K562 (cell line): ENCODE results near the gene AACS.

Experiments used
- BRCA1 ChIP-seq, 2 experiments: fragments of 450-650 bp in 1 of 2; sonication (generic) in 1 of 2; formaldehyde crosslinking in 1 of 2; IDR thresholded peaks; 2 replicates each; pipeline versions ENCODE4 v1.5.0 to v1.6.1; 2017 to 2020; ENCODE audit warnings: mild to moderate bottlenecking in 1 of 2, missing genetic modification reagents in 1 of 2
- GATA2 ChIP-seq: sonication (generic); formaldehyde crosslinking; IDR thresholded peaks from 2 replicates; pipeline ENCODE4 v1.4.0; 2020; ENCODE audit warnings: mild to moderate bottlenecking, missing genetic modification reagents
- GTF2E2 ChIP-seq: fragments of 200-800 bp; sonication (Bioruptor generic); IDR thresholded peaks from 2 replicates; pipeline ENCODE4 v1.6.1; 2016; ENCODE audit warnings: missing genetic modification characterization, missing compliant biosample characterization
- KDM5B ChIP-seq: fragments of 200-600 bp; sonication (generic); IDR thresholded peaks from 2 replicates; pipeline ENCODE4 v1.6.1; 2012; ENCODE audit warnings: low read depth, mild to moderate bottlenecking, moderate library complexity, low read length, control low read depth, inconsistent platforms; ENCODE audit not compliant: insufficient replicate concordance
- POLR2AphosphoS5 ChIP-seq: IDR thresholded peaks from 2 replicates; pipeline ENCODE4 v1.6.1; 2011; ENCODE audit warnings: mild to moderate bottlenecking, low read depth, low read length, moderate library complexity; ENCODE audit not compliant: control insufficient read depth, insufficient read depth
- RBM34 ChIP-seq: fragments of 200-400 bp; formaldehyde crosslinking; IDR thresholded peaks from 2 replicates; pipeline ENCODE4 v1.6.1; 2018; ENCODE audit warnings: low read length, borderline replicate concordance; ENCODE audit not compliant: insufficient read depth
- REST ChIP-seq, 2 experiments: fragments of 450-650 bp; formaldehyde crosslinking in 1 of 2; IDR thresholded peaks; 2 replicates each; pipeline versions ENCODE4 v1.4.0 to v1.6.1; 2014 to 2020; ENCODE audit warnings: mild to moderate bottlenecking in 2 of 2, borderline replicate concordance in 1 of 2, low read depth in 1 of 2
- RNF2 ChIP-seq: sonication (generic); IDR thresholded peaks from 2 replicates; pipeline ENCODE4 v1.6.1; 2016
- SMC3 ChIP-seq: conservative IDR thresholded peaks from 2 replicates; pipeline ENCODE4 v1.6.1; 2011; ENCODE audit warnings: low read depth, low read length, improper control_type of control experiment; ENCODE audit not compliant: insufficient read depth
- TARDBP ChIP-seq: fragments of 450-650 bp; IDR thresholded peaks from 2 replicates; pipeline ENCODE4 v1.6.1; 2016
- XRCC3 ChIP-seq: fragments of 450-650 bp; IDR thresholded peaks from 2 replicates; pipeline ENCODE4 v1.6.1; 2017; ENCODE audit warnings: mild to moderate bottlenecking, moderate library complexity
- ZNF12 ChIP-seq: sonication (generic); formaldehyde crosslinking; IDR thresholded peaks from 2 replicates; pipeline ENCODE4 v1.4.0; 2020; ENCODE audit warnings: mild to moderate bottlenecking, missing genetic modification reagents
- TF ChIP-seq, protein P1 (sequence below): fragments of 450-650 bp; IDR thresholded peaks from 2 replicates; pipeline ENCODE4 v1.6.1; 2014; ENCODE audit warnings: low read depth, mild to moderate bottlenecking, moderate library complexity, borderline replicate concordance

DNA sequence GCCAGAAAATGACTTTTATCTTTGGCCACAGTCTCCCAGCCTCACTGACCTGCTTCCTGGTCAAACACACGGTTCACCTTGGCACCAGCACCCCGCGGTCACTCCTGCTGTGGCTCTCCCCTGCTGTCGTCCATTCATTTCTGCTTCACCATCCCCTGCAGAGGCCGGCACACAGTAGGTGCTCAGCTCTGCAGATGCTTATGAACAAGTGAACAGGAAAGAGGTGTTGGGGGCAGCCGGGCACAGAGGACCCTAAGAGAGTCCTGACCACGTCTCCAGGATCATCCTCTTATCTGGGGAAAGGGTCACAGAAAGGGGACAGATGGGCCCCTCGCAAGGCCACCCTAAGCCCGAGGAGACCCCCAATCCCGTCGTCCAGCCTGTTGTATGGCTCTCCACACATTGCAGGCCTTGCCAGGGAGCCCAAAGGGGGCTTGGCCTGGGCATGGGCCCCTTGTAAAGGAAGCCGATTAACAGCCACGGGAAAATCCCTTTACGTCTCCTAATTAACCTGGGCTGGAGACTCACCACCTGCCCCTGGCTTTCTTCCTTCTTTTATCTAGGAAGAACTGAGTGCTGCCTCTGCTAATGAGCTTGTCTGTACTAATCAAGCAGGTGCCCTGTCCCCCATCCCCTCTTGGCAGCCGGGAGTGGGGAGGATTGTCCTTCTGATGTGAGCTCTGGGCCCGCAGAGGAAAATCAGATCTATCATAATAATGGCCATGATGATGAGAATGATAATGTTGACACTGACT, 119.2 kb downstream of the AACS start:
- TF ChIP-seq, protein P1, sequence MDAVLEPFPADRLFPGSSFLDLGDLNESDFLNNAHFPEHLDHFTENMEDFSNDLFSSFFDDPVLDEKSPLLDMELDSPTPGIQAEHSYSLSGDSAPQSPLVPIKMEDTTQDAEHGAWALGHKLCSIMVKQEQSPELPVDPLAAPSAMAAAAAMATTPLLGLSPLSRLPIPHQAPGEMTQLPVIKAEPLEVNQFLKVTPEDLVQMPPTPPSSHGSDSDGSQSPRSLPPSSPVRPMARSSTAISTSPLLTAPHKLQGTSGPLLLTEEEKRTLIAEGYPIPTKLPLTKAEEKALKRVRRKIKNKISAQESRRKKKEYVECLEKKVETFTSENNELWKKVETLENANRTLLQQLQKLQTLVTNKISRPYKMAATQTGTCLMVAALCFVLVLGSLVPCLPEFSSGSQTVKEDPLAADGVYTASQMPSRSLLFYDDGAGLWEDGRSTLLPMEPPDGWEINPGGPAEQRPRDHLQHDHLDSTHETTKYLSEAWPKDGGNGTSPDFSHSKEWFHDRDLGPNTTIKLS: no peak
- no peak for TF ChIP-seq RBM34
- TF ChIP-seq ZNF12 (CRISPR knock-in tag): no peak
- no peak for TF ChIP-seq SMC3
- TF ChIP-seq RNF2: no peak
- no peak for TF ChIP-seq GATA2 (CRISPR knock-in tag)
- TF ChIP-seq XRCC3: no peak
- no peak for TF ChIP-seq GTF2E2
- TF ChIP-seq POLR2AphosphoS5: no peak
- TF ChIP-seq TARDBP: no peak
- no peak for TF ChIP-seq BRCA1 (IDR thresholded peaks at IDR 0.05)
- no peak for TF ChIP-seq BRCA1 (CRISPR knock-in tag; IDR thresholded peaks at IDR 0.05)
- TF ChIP-seq KDM5B: no peak
- TF ChIP-seq REST (IDR thresholded peaks at IDR 0.05; ENCODE audit: borderline replicate concordance): no peak
- TF ChIP-seq REST (CRISPR knock-in tag; IDR thresholded peaks at IDR 0.05; ENCODE audit: low read depth): no peak
